HepG2 (cell line): ENCODE measurements around the gene BCAS1. TPM values are rescaled to one million over a fixed set of nuclear protein-coding genes. Genes with fewer than 3 reads are reported as not detected.

Source experiments
- AGO1 ChIP-seq: fragments of 200-400 bp; formaldehyde crosslinking; IDR thresholded peaks from 2 replicates; pipeline ENCODE4 v1.6.1; 2017; ENCODE audit warnings: mild to moderate bottlenecking, low read depth, low read length, moderate library complexity; ENCODE audit not compliant: poor library complexity, severe bottlenecking
- CEBPZ ChIP-seq: IDR thresholded peaks from 2 replicates; pipeline ENCODE4 v1.6.1; 2012; ENCODE audit warnings: low read length, improper control_type of control experiment
- GMEB1 ChIP-seq: sonication (generic); formaldehyde crosslinking; IDR thresholded peaks from 2 replicates; pipeline ENCODE4 v1.5.1; 2020; ENCODE audit warnings: missing genetic modification reagents, mild to moderate bottlenecking, borderline replicate concordance
- HOXA3 ChIP-seq: sonication (generic); formaldehyde crosslinking; IDR thresholded peaks from 2 replicates; pipeline ENCODE4 v1.5.0; 2020; ENCODE audit warnings: missing genetic modification reagents
- JARID2 ChIP-seq: sonication (generic); formaldehyde crosslinking; IDR thresholded peaks from 2 replicates; pipeline ENCODE4 v1.8.1; 2023; ENCODE audit warnings: missing genetic modification reagents, inconsistent platforms; ENCODE audit not compliant: insufficient replicate concordance
- KDM5B ChIP-seq: sonication (generic); formaldehyde crosslinking; IDR thresholded peaks from 2 replicates; pipeline ENCODE4 v1.4.0; 2020; ENCODE audit warnings: missing genetic modification reagents, mild to moderate bottlenecking, borderline replicate concordance
- KLF9 ChIP-seq: IDR thresholded peaks from 2 replicates; pipeline ENCODE4 v1.6.1; 2016; ENCODE audit warnings: low read depth
- MEIS2 ChIP-seq: sonication (generic); formaldehyde crosslinking; IDR thresholded peaks from 2 replicates; pipeline ENCODE4 v1.9.0; 2021; ENCODE audit warnings: mild to moderate bottlenecking, missing genetic modification reagents
- PBX2 ChIP-seq: IDR thresholded peaks from 2 replicates; pipeline ENCODE4 v1.6.1; 2016; ENCODE audit warnings: control low read depth
- U2AF2 ChIP-seq: fragments of 200-400 bp; formaldehyde crosslinking; IDR thresholded peaks from 2 replicates; pipeline ENCODE4 v1.6.1; 2017; ENCODE audit warnings: low read depth, mild to moderate bottlenecking, low read length
- ZBTB44 ChIP-seq: sonication (generic); formaldehyde crosslinking; IDR thresholded peaks from 2 replicates; pipeline ENCODE4 v1.4.0; 2020; ENCODE audit warnings: missing genetic modification reagents
- ZHX2 ChIP-seq, 2 experiments: sonication (generic) in 1 of 2; formaldehyde crosslinking in 1 of 2; IDR thresholded peaks; 2 replicates each; pipeline versions ENCODE4 v1.6.1 to v1.9.0; 2014 to 2022; ENCODE audit warnings: antibody characterized with exemption in 1 of 2, borderline replicate concordance in 1 of 2, inconsistent platforms in 1 of 2, low read depth in 1 of 2, missing genetic modification reagents in 1 of 2
- ZNF558 ChIP-seq: sonication (generic); formaldehyde crosslinking; IDR thresholded peaks from 2 replicates; pipeline ENCODE4 v1.9.0; 2022; ENCODE audit warnings: mild to moderate bottlenecking, missing genetic modification reagents, borderline replicate concordance
- polyA plus RNA-seq, 8 experiments: library from polyadenylated mRNA; depleted of rRNA in 3 of 8; stranded (reverse) in 7 of 8; unstranded in 1 of 8; fragments of >200 nt; fragmentation: Illumina TruSeq in 4 of 8; extraction: Trizol in 4 of 8; gene quantifications; 2 replicates each; pipeline versions ENCODE4 v1.2.1 to v1.2.3, GENCODE V29; 2011 to 2016; ENCODE audit warnings: low read depth in 4 of 8, missing spikeins in 1 of 8, mixed read lengths in 1 of 8; ENCODE audit not compliant: insufficient read depth in 1 of 8
- total RNA-seq, 5 experiments: library from RNA; depleted of rRNA; stranded (reverse); fragments of >200 nt; fragmentation: Illumina TruSeq; extraction: Trizol; gene quantifications; 2 replicates each; pipeline ENCODE4 v1.2.3, GENCODE V29; 2016; ENCODE audit warnings: low read depth in 1 of 5

BCAS1 gene
- total and polyA plus RNA-seq, 2 of the 13 experiments (the other 11 are each of a cell fraction or from before 2014, with no cell fraction given): 0.55 to 0.91 TPM

- TF ChIP-seq JARID2 (no peak), ZBTB44 (CRISPR knock-in tag) (0 out of 2 replicates have a peak, but pooled peaks have one; percentile 38), GMEB1 (CRISPR knock-in tag) (no peak; the same call in 1 of the 2 replicates), ZNF558 (no peak), MEIS2 (CRISPR knock-in tag) (no peak), KDM5B (CRISPR knock-in tag) (no peak), CEBPZ (no peak), AGO1 (no peak), HOXA3 (CRISPR knock-in tag) (peak; percentile 59; the same call in 1 of the 2 replicates), KLF9 (CRISPR knock-in tag) (no peak), ZHX2 (IDR thresholded peaks at IDR 0.05; ENCODE audit: low read depth) (peak; percentile 60; the same call in 1 of the 2 replicates), ZHX2 (CRISPR knock-in tag; IDR thresholded peaks at IDR 0.05; ENCODE audit: borderline replicate concordance) (no peak), PBX2 (CRISPR knock-in tag) (no peak), U2AF2 (no peak)
Measured at GRCh38 chr20:53939572-53940359, 130.6 kb downstream of the BCAS1 start (continued).
